Endodermal cell (in vitro differentiated cells): ENCODE data around the gene PLCB1. TPM values are rescaled to one million over a fixed set of nuclear protein-coding genes. Genes with fewer than 3 reads are reported as not detected.

Experiments
- DNase-seq: peaks from one replicate; pipeline ENCODE4 v3.0.0-alpha.2; 2017
- H3K27ac ChIP-seq: 2 replicates; pipeline ENCODE4 v1.5.1; 2013; ENCODE audit warnings: mild to moderate bottlenecking, low read depth, low read length, moderate library complexity
- H3K27me3 ChIP-seq: 2 replicates; pipeline ENCODE4 v1.6.1; 2013; ENCODE audit warnings: mild to moderate bottlenecking, low read length, moderate library complexity; ENCODE audit not compliant: insufficient read depth, control insufficient read depth, poor library complexity, severe bottlenecking
- H3K36me3 ChIP-seq: 2 replicates; pipeline ENCODE4 v1.7.0; 2013; ENCODE audit warnings: mild to moderate bottlenecking, low read length, moderate library complexity; ENCODE audit not compliant: control insufficient read depth, insufficient read depth
- H3K4me1 ChIP-seq: one replicate; pipeline ENCODE4 v1.7.0; 2013; ENCODE audit warnings: low read length; ENCODE audit not compliant: control insufficient read depth, insufficient read depth
- H3K4me3 ChIP-seq: 2 replicates; pipeline ENCODE4 v1.5.1; 2013; ENCODE audit warnings: mild to moderate bottlenecking, low read length, moderate library complexity
- H3K9ac ChIP-seq: 2 replicates; pipeline ENCODE4 v1.6.1; 2013; ENCODE audit warnings: mild to moderate bottlenecking, low read length, moderate library complexity; ENCODE audit not compliant: poor library complexity, severe bottlenecking; ENCODE audit errors: extremely low read depth
- H3K9me3 ChIP-seq: 2 replicates; pipeline ENCODE4 v1.6.1; 2013; ENCODE audit warnings: mild to moderate bottlenecking, low read length, moderate library complexity; ENCODE audit not compliant: control insufficient read depth
- H3K27ac Mint-ChIP-seq: 2 replicates; pipeline ENCODE4 v1.8.0; 2020; ENCODE audit warnings: mixed read lengths
- H3K27me3 Mint-ChIP-seq: 2 replicates; pipeline ENCODE4 v1.8.0; 2021; ENCODE audit warnings: mild to moderate bottlenecking, mixed read lengths; ENCODE audit not compliant: insufficient read depth
- H3K36me3 Mint-ChIP-seq: 2 replicates; pipeline ENCODE4 v1.8.0; 2020; ENCODE audit warnings: low read depth, mixed read lengths
- H3K4me1 Mint-ChIP-seq: 2 replicates; pipeline ENCODE4 v1.8.0; 2020; ENCODE audit warnings: mixed read lengths
- H3K4me3 Mint-ChIP-seq: 2 replicates; pipeline ENCODE4 v1.8.0; 2020; ENCODE audit warnings: mild to moderate bottlenecking, moderate library complexity, mixed read lengths
- H3K9me3 Mint-ChIP-seq: 2 replicates; pipeline ENCODE4 v1.8.0; 2020; ENCODE audit warnings: mild to moderate bottlenecking, mixed read lengths
- WGBS, 2 experiments: methylation state at CpG; one replicate each; pipeline versions ENCODE4 v1.1.5 to v1.1.7; 2013; ENCODE audit warnings: missing lambda C conversion rate in 2 of 2, mixed read lengths in 1 of 2; ENCODE audit not compliant: insufficient coverage in 1 of 2, insufficient read length in 1 of 2; 5-methylcytosine and 5-hydroxymethylcytosine counted together
- total RNA-seq, 2 donors: library from RNA; stranded (reverse); fragmentation: NEBNext Ultra II Directional in 1 of 2; extraction: Animal tissue kit (Norgen Biotek cat#: 25700) in 1 of 2; gene quantifications; 2 replicates in 1 of 2; 3 replicates in 1 of 2; pipeline ENCODE4 v1.2.1, GENCODE V29; 2021
- TF ChIP-seq, protein P1 (sequence below): fragments of 200-600 bp; sonication (generic); conservative IDR thresholded peaks from 2 replicates; pipeline ENCODE4 v1.5.0; 2021; ENCODE audit warnings: antibody characterized with exemption, mild to moderate bottlenecking

PLCB1 gene
- total RNA-seq, 2 donors from 2014 or later = 15.3 to 16.5 TPM

DNA sequence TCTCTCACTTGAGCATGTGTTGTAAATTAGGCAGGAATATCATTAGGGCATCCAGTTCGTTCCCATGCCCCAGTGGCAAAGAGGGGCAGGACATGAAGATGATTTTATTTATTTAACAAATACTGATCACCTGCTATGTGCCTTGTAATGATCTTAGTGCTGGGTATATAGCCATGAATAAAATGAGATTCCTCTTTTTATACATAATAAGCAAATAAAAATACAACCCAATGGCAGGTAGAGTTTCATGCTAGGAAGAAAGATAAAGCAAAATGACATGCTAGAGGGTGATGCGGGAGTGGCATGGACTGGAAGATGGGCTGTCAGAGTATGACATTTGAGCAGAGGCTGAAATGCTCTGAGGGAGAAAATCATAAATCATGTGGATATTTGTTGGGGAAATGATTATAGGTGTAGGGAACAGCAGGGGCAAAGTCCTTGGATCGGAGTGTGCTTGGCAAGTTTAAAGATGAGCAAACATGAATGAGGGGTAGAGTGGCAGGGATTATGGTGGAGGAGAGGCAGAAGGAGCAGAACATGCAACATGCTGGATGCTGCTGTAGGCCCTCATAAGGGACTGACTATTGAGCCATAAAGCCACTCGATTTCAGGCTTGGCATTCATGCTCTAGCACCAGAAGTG lies 342.1 kb downstream of the PLCB1 start:
- no peaks in the 10 kb centered on the region for H3K27me3 Mint-ChIP-seq
- TF ChIP-seq, protein P1, sequence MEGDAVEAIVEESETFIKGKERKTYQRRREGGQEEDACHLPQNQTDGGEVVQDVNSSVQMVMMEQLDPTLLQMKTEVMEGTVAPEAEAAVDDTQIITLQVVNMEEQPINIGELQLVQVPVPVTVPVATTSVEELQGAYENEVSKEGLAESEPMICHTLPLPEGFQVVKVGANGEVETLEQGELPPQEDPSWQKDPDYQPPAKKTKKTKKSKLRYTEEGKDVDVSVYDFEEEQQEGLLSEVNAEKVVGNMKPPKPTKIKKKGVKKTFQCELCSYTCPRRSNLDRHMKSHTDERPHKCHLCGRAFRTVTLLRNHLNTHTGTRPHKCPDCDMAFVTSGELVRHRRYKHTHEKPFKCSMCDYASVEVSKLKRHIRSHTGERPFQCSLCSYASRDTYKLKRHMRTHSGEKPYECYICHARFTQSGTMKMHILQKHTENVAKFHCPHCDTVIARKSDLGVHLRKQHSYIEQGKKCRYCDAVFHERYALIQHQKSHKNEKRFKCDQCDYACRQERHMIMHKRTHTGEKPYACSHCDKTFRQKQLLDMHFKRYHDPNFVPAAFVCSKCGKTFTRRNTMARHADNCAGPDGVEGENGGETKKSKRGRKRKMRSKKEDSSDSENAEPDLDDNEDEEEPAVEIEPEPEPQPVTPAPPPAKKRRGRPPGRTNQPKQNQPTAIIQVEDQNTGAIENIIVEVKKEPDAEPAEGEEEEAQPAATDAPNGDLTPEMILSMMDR = peak; percentile 29
- no peaks in the 10 kb centered on the region for H3K9me3 ChIP-seq
- no peaks in the 10 kb centered on the region for H3K4me1 ChIP-seq
- no peak overlapping the region for H3K4me3 Mint-ChIP-seq
- WGBS, 2 experiments = 93 to 94% methylated on average over 3 to 4 of the region's 4 CpGs
- DNase-seq = no peak
- no peaks in the 10 kb centered on the region for H3K36me3 Mint-ChIP-seq
- H3K4me1 Mint-ChIP-seq = peaks cover 8% of the 10 kb centered on the region
- H3K36me3 ChIP-seq = no peaks in the 10 kb centered on the region
- H3K4me3 ChIP-seq = no peak overlapping the region
- H3K27ac Mint-ChIP-seq = no peak overlapping the region
- H3K27ac ChIP-seq = no peak overlapping the region
- H3K9me3 Mint-ChIP-seq = no peaks in the 10 kb centered on the region
- H3K9ac ChIP-seq = no peak overlapping the region
- H3K27me3 ChIP-seq = no peaks in the 10 kb centered on the region

DNA sequence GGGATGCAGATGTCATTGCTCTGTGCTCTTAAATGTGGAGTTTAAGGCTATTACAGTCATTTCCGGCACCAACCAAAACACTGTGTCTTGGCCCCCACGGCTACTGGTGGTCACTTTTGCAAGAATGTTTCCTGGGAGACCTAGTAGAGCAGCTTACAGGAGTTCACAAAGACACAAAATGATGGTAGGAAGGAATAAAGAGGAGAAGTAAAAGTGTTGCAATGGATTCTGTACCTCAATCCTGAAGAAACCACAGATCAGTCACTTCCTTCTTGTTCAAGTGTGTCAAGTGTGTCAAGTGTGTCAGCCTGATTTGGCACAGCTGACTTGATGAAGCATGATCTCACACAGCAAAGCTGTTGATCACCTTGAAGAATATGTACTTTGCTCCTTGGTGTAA lies 344.0 kb downstream of the PLCB1 start:
- no peak for DNase-seq
- Histone ChIP-seq H3K4me3 (no peak overlapping the region), H3K4me1 (no peaks in the 10 kb centered on the region), H3K27ac (no peak overlapping the region), H3K27me3 (no peaks in the 10 kb centered on the region), H3K9me3 (no peaks in the 10 kb centered on the region), H3K36me3 (no peaks in the 10 kb centered on the region), H3K9ac (no peak overlapping the region)
- Mint-ChIP-seq H3K4me3 (no peak overlapping the region), H3K4me1 (peaks cover 8% of the 10 kb centered on the region), H3K36me3 (no peaks in the 10 kb centered on the region), H3K27me3 (no peaks in the 10 kb centered on the region), H3K9me3 (no peaks in the 10 kb centered on the region), H3K27ac (no peak overlapping the region)
- 93 to 100% methylated on average over 2 of the region's 2 CpGs for WGBS, 2 experiments
- TF ChIP-seq, protein P1 = no peak

DNA sequence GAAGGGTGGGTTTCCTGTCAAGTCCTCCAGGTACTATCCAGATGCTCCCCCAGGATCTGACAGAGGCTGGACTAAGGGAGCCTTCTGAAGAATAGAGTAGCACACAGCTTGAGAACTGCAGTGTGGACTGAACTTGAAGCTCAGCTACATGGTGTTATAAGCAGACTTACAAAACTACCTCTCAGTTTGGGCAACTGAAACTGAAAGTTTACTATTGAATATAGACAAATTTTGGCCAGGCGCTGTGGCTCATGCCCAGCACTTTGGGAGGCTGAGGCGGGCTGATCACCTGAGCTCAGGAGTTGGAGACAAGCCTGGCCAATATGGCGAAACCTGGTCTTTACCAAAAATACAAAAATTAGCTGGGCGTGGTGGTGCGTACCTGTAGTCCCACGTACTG lies 348.5 kb downstream of the PLCB1 start:
- no peak overlapping the region for H3K27ac ChIP-seq
- no peaks in the 10 kb centered on the region for H3K27me3 ChIP-seq
- no peaks in the 10 kb centered on the region for H3K4me1 ChIP-seq
- Mint-ChIP-seq H3K27ac (no peak overlapping the region), H3K4me1 (no peaks in the 10 kb centered on the region), H3K27me3 (no peaks in the 10 kb centered on the region), H3K9me3 (peaks cover 2% of the 10 kb centered on the region), H3K4me3 (no peak overlapping the region), H3K36me3 (no peaks in the 10 kb centered on the region)
- no peak overlapping the region for H3K4me3 ChIP-seq
- 95 to 98% methylated on average over 5 to 6 of the region's 6 CpGs for WGBS, 2 experiments
- no peaks in the 10 kb centered on the region for H3K36me3 ChIP-seq
- TF ChIP-seq, protein P1 = no peak
- H3K9me3 ChIP-seq = no peaks in the 10 kb centered on the region
- DNase-seq = no peak
- no peak overlapping the region for H3K9ac ChIP-seq
